Measurements from ENCODE around the gene GPR15. TPM values are rescaled to one million over a fixed set of nuclear protein-coding genes. Genes with fewer than 3 reads are reported as not detected.

GPR15 gene
- total RNA-seq, 1 experiment from 2014 or later: not detected

- no peak overlapping the region for H3K27ac ChIP-seq (ENCODE audit: insufficient read length, low read depth, low read length)
- H4K20me1 ChIP-seq (ENCODE audit: control insufficient read depth, insufficient read depth, insufficient read length): no peaks in the 10 kb centered on the region
- H3K9ac ChIP-seq (ENCODE audit: extremely low read depth, insufficient read length, low read length): no peak overlapping the region
- no peak overlapping the region for H4K5ac ChIP-seq (ENCODE audit: insufficient read length, low read depth, low read length)
- H3K14ac ChIP-seq (ENCODE audit: insufficient read depth, low read length): no peak overlapping the region
- no peak overlapping the region for H2BK12ac ChIP-seq (ENCODE audit: insufficient read length, low read depth, low read length)
- no peaks in the 10 kb centered on the region for H3K79me2 ChIP-seq (ENCODE audit: insufficient read depth, low read length)
- H2AK5ac ChIP-seq (ENCODE audit: insufficient read length, low read length): no peak overlapping the region
- H3K36me3 Mint-ChIP-seq (ENCODE audit: insufficient read depth in 1 of 3, low read depth in 3 of 3): no peaks in the 10 kb centered on the region
- no peaks in the 10 kb centered on the region for H3K4me1 ChIP-seq (ENCODE audit: insufficient read depth, low read length)
- no peak overlapping the region for H4K91ac ChIP-seq (ENCODE audit: insufficient read length, low read depth, low read length)
- no peak for DNase-seq
- H4K8ac ChIP-seq (replicated peaks; ENCODE audit: insufficient read length, low read depth, low read length): no peak overlapping the region
- H3K4ac ChIP-seq (ENCODE audit: low read depth, low read length): no peak overlapping the region
- WGBS (ENCODE audit: extremely low coverage, insufficient read length, low lambda C conversion rate): no CpG with 5 or more reads among the region's 2 CpGs
- no peaks in the 10 kb centered on the region for H3K79me1 ChIP-seq (ENCODE audit: insufficient read depth, low read depth, low read length, poor library complexity, severe bottlenecking)
- TF ChIP-seq CTCF (conservative IDR thresholded peaks at IDR 0.05): no peak
- H2AFZ ChIP-seq (ENCODE audit: low read length): no peak overlapping the region
- peaks cover 0 to 1% of the 10 kb centered on the region in 2 experiments; a peak in 1 of 4 replicates for H3K4me1 Mint-ChIP-seq
- H3K18ac ChIP-seq (ENCODE audit: insufficient read length, low read depth, low read length): no peak overlapping the region
- H3T11ph ChIP-seq (ENCODE audit: low read length): no peak overlapping the region
- H3K9me3 Mint-ChIP-seq: no peaks in the 10 kb centered on the region
- H3K9me3 ChIP-seq (ENCODE audit: control insufficient read depth, low read depth, low read length): no peaks in the 10 kb centered on the region
- H3K4me2 ChIP-seq (ENCODE audit: insufficient read depth, insufficient read length, low read length): no peak overlapping the region
- H2BK5ac ChIP-seq (ENCODE audit: insufficient read length, low read length): no peak overlapping the region
- no peak overlapping the region for H2BK15ac ChIP-seq (ENCODE audit: low read depth, low read length)
- no peak overlapping the region for H3K23ac ChIP-seq (ENCODE audit: insufficient read length, low read depth, low read length)
- H3K4me3 Mint-ChIP-seq: no peak overlapping the region
- no peak overlapping the region for H2BK120ac ChIP-seq (ENCODE audit: low read depth, low read length, poor library complexity, severe bottlenecking)
- no peak overlapping the region for H3K27ac Mint-ChIP-seq
- H3K27me3 ChIP-seq (ENCODE audit: insufficient read depth, low read length): no peaks in the 10 kb centered on the region
- H3K27me3 Mint-ChIP-seq (ENCODE audit: low read depth): no peaks in the 10 kb centered on the region
- no peak overlapping the region for H3K56ac ChIP-seq (ENCODE audit: insufficient read length, low read depth, low read length)
- no peaks in the 10 kb centered on the region for H3K23me2 ChIP-seq (ENCODE audit: insufficient read length, low read depth, low read length, poor library complexity, severe bottlenecking)
- H2BK20ac ChIP-seq (ENCODE audit: low read depth, low read length, poor library complexity, severe bottlenecking): no peak overlapping the region
These were observed 22.8 kb downstream of the GPR15 start for GRCh38 chr3:98554580-98554979.
